ENCODE measurements around the gene MMP20. TPM values are rescaled to one million over a fixed set of nuclear protein-coding genes. Genes with fewer than 3 reads are reported as not detected.

Gene MMP20
- polyA plus RNA-seq, 2 donors = not detected

- H3K36me3 ChIP-seq (ENCODE audit: control insufficient read depth in 2 of 2, insufficient read depth in 2 of 2, low read length in 1 of 2) = no peaks in the 10 kb centered on the region
- H3K27ac ChIP-seq (ENCODE audit: low read depth in 2 of 2, low read length in 1 of 2) = no peak overlapping the region
- WGBS, 2 donors = 61 to 74% methylated on average over 5 of the region's 5 CpGs
Observed at GRCh38 chr11:102603091-102603490, 22.0 kb downstream of the MMP20 start.

GRCh38 chr11:102600666-102601065, 24.5 kb downstream of the MMP20 start:
- Histone ChIP-seq H3K4me3 (ENCODE audit: low read depth in 1 of 2, low read length in 2 of 2) (no peak overlapping the region), H3K4me1 (ENCODE audit: control insufficient read depth in 2 of 2, insufficient read depth in 2 of 2, low read length in 1 of 2) (no peaks in the 10 kb centered on the region), H3K27me3 (ENCODE audit: control insufficient read depth in 1 of 2, insufficient read depth in 2 of 2, low read length in 2 of 2) (no peaks in the 10 kb centered on the region), H3K9me3 (ENCODE audit: control insufficient read depth in 2 of 2, insufficient read depth in 1 of 2, low read depth in 1 of 2, low read length in 1 of 2) (no peaks in the 10 kb centered on the region), H3K36me3 (ENCODE audit: control insufficient read depth in 2 of 2, insufficient read depth in 2 of 2, low read length in 1 of 2) (no peaks in the 10 kb centered on the region), H3K27ac (ENCODE audit: low read depth in 2 of 2, low read length in 1 of 2) (no peak overlapping the region)
- 86 to 88% methylated on average over 3 of the region's 3 CpGs for WGBS, 2 donors

More at GRCh38 chr11:102603091-102603490, 22.0 kb downstream of the MMP20 start:
- Histone ChIP-seq H3K4me3 (ENCODE audit: low read depth in 1 of 2, low read length in 2 of 2) (no peak overlapping the region), H3K27me3 (ENCODE audit: control insufficient read depth in 1 of 2, insufficient read depth in 2 of 2, low read length in 2 of 2) (no peaks in the 10 kb centered on the region), H3K9me3 (ENCODE audit: control insufficient read depth in 2 of 2, insufficient read depth in 1 of 2, low read depth in 1 of 2, low read length in 1 of 2) (no peaks in the 10 kb centered on the region), H3K4me1 (ENCODE audit: control insufficient read depth in 2 of 2, insufficient read depth in 2 of 2, low read length in 1 of 2) (no peaks in the 10 kb centered on the region)

- no peaks in the 10 kb centered on the region for H3K27me3 ChIP-seq (ENCODE audit: control insufficient read depth in 1 of 2, insufficient read depth in 2 of 2, low read length in 2 of 2)
- no peaks in the 10 kb centered on the region for H3K36me3 ChIP-seq (ENCODE audit: control insufficient read depth in 2 of 2, insufficient read depth in 2 of 2, low read length in 1 of 2)
- no peaks in the 10 kb centered on the region for H3K4me1 ChIP-seq (ENCODE audit: control insufficient read depth in 2 of 2, insufficient read depth in 2 of 2, low read length in 1 of 2)
- no peaks in the 10 kb centered on the region for H3K9me3 ChIP-seq (ENCODE audit: control insufficient read depth in 2 of 2, insufficient read depth in 1 of 2, low read depth in 1 of 2, low read length in 1 of 2)
- 32 to 35% methylated on average over 3 of the region's 3 CpGs for whole genome bisulfite sequencing, 2 donors
- H3K27ac ChIP-seq (ENCODE audit: low read depth in 2 of 2, low read length in 1 of 2) = peak overlapping the region; percentile 6 to 22
- no peak overlapping the region for H3K4me3 ChIP-seq (ENCODE audit: low read depth in 1 of 2, low read length in 2 of 2)
Observed at GRCh38 chr11:102599642-102600261, 25.4 kb downstream of the MMP20 start.

DNA sequence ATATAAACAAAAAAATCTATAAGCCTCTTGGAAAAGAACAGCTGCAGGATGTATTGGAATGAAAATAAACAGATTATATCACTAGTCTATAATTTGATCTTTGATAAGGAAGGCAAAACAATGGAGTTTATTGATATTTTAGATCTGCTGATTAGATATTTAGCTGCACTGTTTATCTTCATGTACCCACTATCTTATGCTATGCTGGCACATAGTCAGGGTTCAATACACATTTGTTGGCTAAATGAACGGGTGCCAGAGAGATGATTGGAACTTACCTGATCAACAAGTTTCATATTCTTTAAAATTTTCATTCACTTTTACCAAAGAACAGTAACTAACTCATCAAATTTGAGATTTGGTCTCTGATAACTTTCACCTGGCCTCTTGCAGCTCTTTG, 26.9 kb downstream of the MMP20 start:
- Histone ChIP-seq H3K27ac (ENCODE audit: low read depth in 2 of 2, low read length in 1 of 2) (no peak overlapping the region), H3K36me3 (ENCODE audit: control insufficient read depth in 2 of 2, insufficient read depth in 2 of 2, low read length in 1 of 2) (no peaks in the 10 kb centered on the region), H3K4me3 (ENCODE audit: low read depth in 1 of 2, low read length in 2 of 2) (no peak overlapping the region), H3K27me3 (ENCODE audit: control insufficient read depth in 1 of 2, insufficient read depth in 2 of 2, low read length in 2 of 2) (no peaks in the 10 kb centered on the region), H3K9me3 (ENCODE audit: control insufficient read depth in 2 of 2, insufficient read depth in 1 of 2, low read depth in 1 of 2, low read length in 1 of 2) (no peaks in the 10 kb centered on the region), H3K4me1 (ENCODE audit: control insufficient read depth in 2 of 2, insufficient read depth in 2 of 2, low read length in 1 of 2) (no peaks in the 10 kb centered on the region)
- WGBS, 2 donors = 67 to 82% methylated on average over 1 of the region's 1 CpG

GRCh38 chr11:102596578-102596977, 28.6 kb downstream of the MMP20 start:
- H3K27me3 ChIP-seq (ENCODE audit: control insufficient read depth in 1 of 2, insufficient read depth in 2 of 2, low read length in 2 of 2) = no peaks in the 10 kb centered on the region
- no peak overlapping the region for H3K27ac ChIP-seq (ENCODE audit: low read depth in 2 of 2, low read length in 1 of 2)
- H3K9me3 ChIP-seq (ENCODE audit: control insufficient read depth in 2 of 2, insufficient read depth in 1 of 2, low read depth in 1 of 2, low read length in 1 of 2) = no peaks in the 10 kb centered on the region
- no peaks in the 10 kb centered on the region for H3K4me1 ChIP-seq (ENCODE audit: control insufficient read depth in 2 of 2, insufficient read depth in 2 of 2, low read length in 1 of 2)
- 83 to 88% methylated on average over 6 of the region's 6 CpGs for WGBS, 2 donors
- no peaks in the 10 kb centered on the region for H3K36me3 ChIP-seq (ENCODE audit: control insufficient read depth in 2 of 2, insufficient read depth in 2 of 2, low read length in 1 of 2)
- no peak overlapping the region for H3K4me3 ChIP-seq (ENCODE audit: low read depth in 1 of 2, low read length in 2 of 2)

GRCh38 chr11:102592634-102593581, 32.2 kb downstream of the MMP20 start:
- no peak overlapping the region for H3K4me3 ChIP-seq (ENCODE audit: low read depth in 1 of 2, low read length in 2 of 2)
- 87 to 88% methylated on average over 11 of the region's 11 CpGs for WGBS, 2 donors
- H3K27ac ChIP-seq (ENCODE audit: low read depth in 2 of 2, low read length in 1 of 2) = no peak overlapping the region

GRCh38 chr11:102592131-102592530, 33.0 kb downstream of the MMP20 start:
- 92 to 100% methylated on average over 1 of the region's 1 CpG for WGBS, 2 donors
- Histone ChIP-seq H3K4me1 (ENCODE audit: control insufficient read depth in 2 of 2, insufficient read depth in 2 of 2, low read length in 1 of 2) (no peaks in the 10 kb centered on the region), H3K9me3 (ENCODE audit: control insufficient read depth in 2 of 2, insufficient read depth in 1 of 2, low read depth in 1 of 2, low read length in 1 of 2) (no peaks in the 10 kb centered on the region), H3K4me3 (ENCODE audit: low read depth in 1 of 2, low read length in 2 of 2) (no peak overlapping the region), H3K36me3 (ENCODE audit: control insufficient read depth in 2 of 2, insufficient read depth in 2 of 2, low read length in 1 of 2) (no peaks in the 10 kb centered on the region), H3K27ac (ENCODE audit: low read depth in 2 of 2, low read length in 1 of 2) (no peak overlapping the region), H3K27me3 (ENCODE audit: control insufficient read depth in 1 of 2, insufficient read depth in 2 of 2, low read length in 2 of 2) (no peaks in the 10 kb centered on the region)

More at GRCh38 chr11:102592634-102593581, 32.2 kb downstream of the MMP20 start:
- Histone ChIP-seq H3K27me3 (ENCODE audit: control insufficient read depth in 1 of 2, insufficient read depth in 2 of 2, low read length in 2 of 2) (no peaks in the 10 kb centered on the region), H3K4me1 (ENCODE audit: control insufficient read depth in 2 of 2, insufficient read depth in 2 of 2, low read length in 1 of 2) (no peaks in the 10 kb centered on the region), H3K36me3 (ENCODE audit: control insufficient read depth in 2 of 2, insufficient read depth in 2 of 2, low read length in 1 of 2) (no peaks in the 10 kb centered on the region), H3K9me3 (ENCODE audit: control insufficient read depth in 2 of 2, insufficient read depth in 1 of 2, low read depth in 1 of 2, low read length in 1 of 2) (no peaks in the 10 kb centered on the region)

DNA sequence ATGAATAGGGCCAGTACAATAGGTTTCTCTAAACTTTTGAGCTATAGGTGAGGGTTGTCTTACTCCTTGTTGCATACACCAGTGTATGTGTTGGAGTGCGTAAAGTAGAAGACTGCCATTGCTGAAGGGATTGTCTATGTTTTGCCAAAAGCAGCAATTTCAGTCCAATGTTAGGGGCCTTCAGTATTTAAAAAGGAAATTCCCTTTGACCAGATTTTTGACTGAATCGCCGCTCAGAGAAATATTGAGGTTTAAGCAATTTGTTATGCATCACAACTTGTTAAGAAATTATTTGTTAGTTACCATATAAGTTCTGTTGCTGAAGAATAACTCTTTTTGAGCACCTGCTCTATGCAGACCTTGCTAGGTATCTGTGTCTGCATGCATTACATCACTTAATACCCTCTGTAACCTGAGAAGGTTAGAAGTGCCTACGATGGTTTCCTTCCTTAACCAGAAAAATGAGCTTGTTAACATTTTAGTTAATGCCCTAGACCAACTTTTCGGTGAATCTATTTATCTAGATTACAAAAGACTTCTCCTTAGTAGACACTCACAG, 33.9 kb downstream of the MMP20 start:
- Histone ChIP-seq H3K36me3 (ENCODE audit: control insufficient read depth in 2 of 2, insufficient read depth in 2 of 2, low read length in 1 of 2) (no peaks in the 10 kb centered on the region), H3K4me1 (ENCODE audit: control insufficient read depth in 2 of 2, insufficient read depth in 2 of 2, low read length in 1 of 2) (no peaks in the 10 kb centered on the region), H3K9me3 (ENCODE audit: control insufficient read depth in 2 of 2, insufficient read depth in 1 of 2, low read depth in 1 of 2, low read length in 1 of 2) (no peaks in the 10 kb centered on the region), H3K27me3 (ENCODE audit: control insufficient read depth in 1 of 2, insufficient read depth in 2 of 2, low read length in 2 of 2) (no peaks in the 10 kb centered on the region), H3K4me3 (ENCODE audit: low read depth in 1 of 2, low read length in 2 of 2) (no peak overlapping the region), H3K27ac (ENCODE audit: low read depth in 2 of 2, low read length in 1 of 2) (no peak overlapping the region)
- 86 to 88% methylated on average over 5 of the region's 5 CpGs for WGBS, 2 donors

GRCh38 chr11:102590276-102591049, 34.7 kb downstream of the MMP20 start:
- 67 to 71% methylated on average over 6 of the region's 6 CpGs for WGBS, 2 donors
- Histone ChIP-seq H3K27me3 (ENCODE audit: control insufficient read depth in 1 of 2, insufficient read depth in 2 of 2, low read length in 2 of 2) (no peaks in the 10 kb centered on the region), H3K4me3 (ENCODE audit: low read depth in 1 of 2, low read length in 2 of 2) (no peak overlapping the region), H3K27ac (ENCODE audit: low read depth in 2 of 2, low read length in 1 of 2) (no peak overlapping the region), H3K9me3 (ENCODE audit: control insufficient read depth in 2 of 2, insufficient read depth in 1 of 2, low read depth in 1 of 2, low read length in 1 of 2) (no peaks in the 10 kb centered on the region), H3K4me1 (ENCODE audit: control insufficient read depth in 2 of 2, insufficient read depth in 2 of 2, low read length in 1 of 2) (no peaks in the 10 kb centered on the region), H3K36me3 (ENCODE audit: control insufficient read depth in 2 of 2, insufficient read depth in 2 of 2, low read length in 1 of 2) (no peaks in the 10 kb centered on the region)

All from esophagus (tissue), 2 donors.